RWPE2 (cell line): Measurements from ENCODE around the gene WNT11.

Experiments
- ATAC-seq: fragments of 200-7000 bp; cut with Tn5 transposase; 3 replicates; pipeline ENCODE4 v1.9.1; 2021; ENCODE audit warnings: low read depth
- DNase-seq: peaks from one replicate; pipeline ENCODE4 v3.0.0-alpha.2; 2020; ENCODE audit warnings: low spot score
- H3K27ac ChIP-seq: fragments of 450-650 bp; 2 replicates; pipeline ENCODE4 v1.5.1; 2017; ENCODE audit warnings: mild to moderate bottlenecking; ENCODE audit not compliant: poor library complexity, severe bottlenecking
- H3K27me3 ChIP-seq: fragments of 250-450 bp; sonication (Bioruptor Pico); 2 replicates; pipeline ENCODE4 v1.5.1; 2021; ENCODE audit warnings: mild to moderate bottlenecking, moderate library complexity; ENCODE audit not compliant: insufficient read depth, poor library complexity, severe bottlenecking
- H3K36me3 ChIP-seq: fragments of 250-450 bp; sonication (Bioruptor Pico); 2 replicates; pipeline ENCODE4 v1.5.1; 2020; ENCODE audit warnings: low read depth, mild to moderate bottlenecking, moderate library complexity
- H3K4me1 ChIP-seq: fragments of 250-450 bp; sonication (Bioruptor Pico); 2 replicates; pipeline ENCODE4 v1.5.1; 2021; ENCODE audit warnings: mild to moderate bottlenecking, moderate library complexity; ENCODE audit not compliant: insufficient read depth, poor library complexity, severe bottlenecking
- H3K4me3 ChIP-seq: fragments of 250-450 bp; sonication (Bioruptor Pico); 2 replicates; pipeline ENCODE4 v1.5.1; 2021; ENCODE audit warnings: mild to moderate bottlenecking, moderate library complexity; ENCODE audit not compliant: severe bottlenecking
- H3K9me3 ChIP-seq: fragments of 250-450 bp; sonication (Bioruptor Pico); 2 replicates; pipeline ENCODE4 v1.5.1; 2021; ENCODE audit warnings: mild to moderate bottlenecking, moderate library complexity; ENCODE audit not compliant: severe bottlenecking
- TF ChIP-seq, protein P1 (sequence below): fragments of 450-650 bp; IDR thresholded peaks from one replicate; pipeline ENCODE4 v1.5.1; 2017; ENCODE audit warnings: mild to moderate bottlenecking, moderate library complexity; ENCODE audit not compliant: poor library complexity, severe bottlenecking

Gene WNT11

DNA sequence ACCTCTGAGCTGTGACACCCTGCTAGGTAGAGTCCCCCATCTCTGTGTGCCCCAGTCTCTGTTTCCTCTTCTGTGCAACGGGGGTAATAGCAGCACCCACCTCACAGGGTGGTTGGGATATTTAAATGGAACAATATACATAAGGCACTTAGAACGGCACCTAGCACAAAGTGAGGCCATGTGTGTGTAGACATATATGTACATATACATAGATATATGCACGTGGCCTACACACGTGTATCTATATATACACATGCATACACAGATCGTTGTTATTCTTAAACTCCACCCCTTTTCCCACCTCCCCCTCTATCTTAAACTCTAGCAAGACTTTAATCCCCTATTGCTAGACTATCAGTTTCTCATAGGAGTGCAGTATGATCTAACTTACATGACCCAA, 2.4 kb downstream of the WNT11 start:
- Histone ChIP-seq H3K9me3 (no peaks in the 10 kb centered on the region), H3K4me3 (no peak overlapping the region), H3K4me1 (peaks cover 2% of the 10 kb centered on the region), H3K36me3 (no peaks in the 10 kb centered on the region), H3K27ac (no peak overlapping the region), H3K27me3 (peaks cover 34% of the 10 kb centered on the region)
- DNase-seq, result no peak
- no peak for ATAC-seq
- TF ChIP-seq, protein P1, sequence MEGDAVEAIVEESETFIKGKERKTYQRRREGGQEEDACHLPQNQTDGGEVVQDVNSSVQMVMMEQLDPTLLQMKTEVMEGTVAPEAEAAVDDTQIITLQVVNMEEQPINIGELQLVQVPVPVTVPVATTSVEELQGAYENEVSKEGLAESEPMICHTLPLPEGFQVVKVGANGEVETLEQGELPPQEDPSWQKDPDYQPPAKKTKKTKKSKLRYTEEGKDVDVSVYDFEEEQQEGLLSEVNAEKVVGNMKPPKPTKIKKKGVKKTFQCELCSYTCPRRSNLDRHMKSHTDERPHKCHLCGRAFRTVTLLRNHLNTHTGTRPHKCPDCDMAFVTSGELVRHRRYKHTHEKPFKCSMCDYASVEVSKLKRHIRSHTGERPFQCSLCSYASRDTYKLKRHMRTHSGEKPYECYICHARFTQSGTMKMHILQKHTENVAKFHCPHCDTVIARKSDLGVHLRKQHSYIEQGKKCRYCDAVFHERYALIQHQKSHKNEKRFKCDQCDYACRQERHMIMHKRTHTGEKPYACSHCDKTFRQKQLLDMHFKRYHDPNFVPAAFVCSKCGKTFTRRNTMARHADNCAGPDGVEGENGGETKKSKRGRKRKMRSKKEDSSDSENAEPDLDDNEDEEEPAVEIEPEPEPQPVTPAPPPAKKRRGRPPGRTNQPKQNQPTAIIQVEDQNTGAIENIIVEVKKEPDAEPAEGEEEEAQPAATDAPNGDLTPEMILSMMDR, result no peak

DNA sequence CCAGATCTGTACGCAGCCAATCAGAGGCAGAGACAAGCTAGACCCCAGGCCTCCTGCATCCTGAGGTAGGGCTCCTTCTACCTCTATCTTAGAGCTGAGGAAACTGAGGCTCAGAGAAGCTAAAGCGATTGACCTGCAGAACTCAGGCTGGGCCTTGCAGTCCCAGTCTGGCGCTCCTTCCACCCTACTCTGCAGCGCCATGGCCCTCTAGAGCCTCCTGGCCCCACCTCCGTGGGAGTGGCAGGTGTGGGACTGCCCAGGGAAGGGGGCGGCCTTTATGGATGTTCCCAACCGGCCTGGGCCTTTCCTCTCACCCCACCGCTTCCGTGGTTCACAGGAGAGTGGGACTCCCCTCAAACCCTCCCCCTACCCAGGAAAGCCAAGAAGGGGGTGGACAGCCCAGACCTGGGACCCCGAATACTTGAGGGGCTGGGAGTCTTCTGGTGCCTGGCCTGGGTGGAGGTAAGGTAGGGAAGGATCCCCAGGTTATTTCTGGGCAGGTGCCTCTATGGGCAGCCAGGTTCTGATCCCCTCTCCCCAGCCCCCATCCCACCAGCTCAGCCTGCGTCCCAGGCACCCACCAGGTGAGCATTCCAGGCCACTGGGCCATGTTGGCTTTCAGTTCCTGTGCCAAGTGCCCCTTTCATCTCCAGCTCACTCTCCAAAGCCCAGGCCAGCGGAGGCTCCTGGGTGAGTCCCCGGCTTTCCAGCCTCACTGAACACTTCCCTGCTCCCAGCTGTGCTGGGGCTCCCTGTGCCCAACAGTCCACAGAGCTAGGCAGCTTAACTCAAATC, 3.0 kb downstream of the WNT11 start:
- no peak overlapping the region for H3K4me3 ChIP-seq
- no peak for ATAC-seq
- peaks cover 2% of the 10 kb centered on the region for H3K4me1 ChIP-seq
- H3K27ac ChIP-seq, result no peak overlapping the region
- H3K27me3 ChIP-seq, result peaks cover 28% of the 10 kb centered on the region
- TF ChIP-seq, protein P1, result no peak
- H3K36me3 ChIP-seq, result no peaks in the 10 kb centered on the region
- no peaks in the 10 kb centered on the region for H3K9me3 ChIP-seq
- DNase-seq, result no peak

DNA sequence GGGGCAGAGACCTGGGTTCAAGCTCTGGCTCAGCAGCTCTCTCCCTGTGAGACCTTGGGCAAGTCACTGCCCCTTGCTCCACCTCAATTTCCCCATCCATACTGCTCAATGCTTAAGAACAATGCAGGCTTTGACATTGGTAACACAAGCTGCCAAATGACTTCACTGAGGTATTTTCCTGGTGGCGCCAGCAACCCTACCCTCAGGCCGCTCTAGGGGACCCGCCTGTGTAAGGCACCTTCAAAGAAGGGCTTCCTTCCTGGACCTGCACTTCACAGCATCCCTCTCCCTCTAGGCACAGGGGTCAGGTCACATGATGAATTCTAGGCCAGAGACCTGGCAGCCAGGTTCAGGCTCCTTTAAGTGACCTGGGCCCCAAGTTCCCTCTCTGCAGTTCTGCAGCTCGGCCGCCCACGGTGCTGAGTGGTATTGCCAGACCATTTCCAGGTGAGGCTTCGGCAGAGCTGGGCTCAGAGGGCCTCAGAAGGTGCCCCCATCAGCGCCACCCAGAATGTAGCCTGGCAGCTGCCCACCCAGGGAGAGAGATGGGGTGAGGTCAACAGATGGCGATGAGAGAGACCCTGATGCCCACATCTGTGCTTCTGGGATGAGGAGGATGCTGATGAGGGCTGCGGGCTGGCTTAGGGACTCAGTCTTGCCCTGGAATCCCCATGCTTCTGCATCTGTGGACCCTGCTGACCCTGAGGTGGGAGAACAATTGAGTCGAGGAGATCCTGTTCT, 4.5 kb downstream of the WNT11 start:
- TF ChIP-seq, protein P1, result no peak
- no peaks in the 10 kb centered on the region for H3K4me1 ChIP-seq
- no peak for DNase-seq
- no peak for ATAC-seq
- H3K9me3 ChIP-seq, result no peaks in the 10 kb centered on the region
- H3K27me3 ChIP-seq, result peaks cover 15% of the 10 kb centered on the region
- H3K4me3 ChIP-seq, result no peak overlapping the region
- H3K27ac ChIP-seq, result no peak overlapping the region
- H3K36me3 ChIP-seq, result no peaks in the 10 kb centered on the region

DNA sequence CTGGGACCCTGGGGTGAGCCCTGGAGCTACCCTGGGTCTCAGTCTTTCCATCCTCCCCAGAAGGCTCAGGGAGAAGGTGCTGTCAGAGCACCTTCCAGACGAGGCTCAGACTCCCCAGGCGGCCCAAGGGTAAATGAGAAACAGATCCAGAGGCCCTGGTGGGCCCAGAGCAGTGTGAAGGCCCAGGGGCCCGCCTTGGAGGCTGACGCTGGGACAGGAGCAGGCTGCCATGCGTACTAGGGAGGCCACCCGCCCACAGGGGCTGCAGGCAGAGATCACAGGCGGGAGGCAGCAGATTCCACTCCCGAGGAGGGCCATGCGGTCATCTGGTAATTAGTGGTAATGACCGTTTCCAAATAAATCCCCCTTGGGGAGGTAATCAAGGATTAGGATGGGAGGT, 5.2 kb downstream of the WNT11 start:
- Histone ChIP-seq H3K27me3 (peaks cover 7% of the 10 kb centered on the region), H3K36me3 (no peaks in the 10 kb centered on the region), H3K4me3 (no peak overlapping the region), H3K27ac (no peak overlapping the region), H3K9me3 (no peaks in the 10 kb centered on the region), H3K4me1 (no peaks in the 10 kb centered on the region)
- DNase-seq (no peak), ATAC-seq (no peak)
- TF ChIP-seq, protein P1, result no peak
